ENCODE results near the gene MAD1L1. TPM values are rescaled to one million over a fixed set of nuclear protein-coding genes. Genes with fewer than 3 reads are reported as not detected.

Gene MAD1L1
- polyA plus RNA-seq, 1 experiment = 32.0 TPM

DNA sequence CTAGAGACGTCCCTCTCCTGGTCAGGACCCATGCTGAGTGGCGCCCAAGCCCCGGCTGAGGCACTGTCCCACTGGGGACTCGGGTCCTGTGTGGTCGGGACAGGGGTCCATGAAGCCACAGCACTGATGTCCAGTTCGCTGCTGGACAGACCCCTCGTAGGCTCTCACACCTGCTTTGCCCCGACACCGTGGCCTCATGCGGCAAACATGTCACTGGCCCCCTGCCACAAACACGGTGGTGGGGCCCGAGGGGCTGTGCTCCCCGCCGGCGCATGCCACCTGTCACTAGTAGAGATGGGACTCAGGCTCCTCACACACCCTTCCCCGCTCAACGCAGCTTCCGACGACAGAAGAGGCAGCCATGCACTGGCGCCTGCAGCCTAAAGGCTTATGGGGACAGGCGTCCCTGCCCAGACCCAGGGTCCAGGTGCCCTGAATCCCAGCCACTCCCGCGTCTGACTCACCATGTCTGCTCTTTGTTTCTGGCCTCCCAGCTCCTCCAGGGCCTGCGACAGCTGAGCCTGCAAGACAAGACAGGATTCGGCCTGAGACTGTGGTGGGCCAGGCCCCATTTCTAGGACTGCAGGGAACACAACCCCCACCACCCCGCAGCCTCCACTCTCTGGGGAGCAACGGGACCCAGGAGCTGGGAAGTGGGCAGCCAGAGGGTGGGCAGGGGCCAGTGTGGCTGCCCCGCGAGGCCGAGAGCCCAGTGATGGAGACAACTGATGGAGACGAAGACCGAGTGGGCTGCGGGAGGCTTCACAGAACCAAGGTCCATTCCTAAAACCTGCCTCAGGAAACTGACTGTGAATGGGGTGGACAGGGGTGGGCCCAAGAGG lies 230.9 kb downstream of the MAD1L1 start:
- Histone ChIP-seq H3K4me3 (ENCODE audit: low read depth, low read length) (no peak overlapping the region), H3K27me3 (ENCODE audit: control insufficient read depth, insufficient read depth, low read length) (no peaks in the 10 kb centered on the region), H3K36me3 (ENCODE audit: control insufficient read depth, insufficient read depth, low read length) (peaks cover 5% of the 10 kb centered on the region; the same call in 1 of the 2 replicates)
- TF ChIP-seq, protein P1, sequence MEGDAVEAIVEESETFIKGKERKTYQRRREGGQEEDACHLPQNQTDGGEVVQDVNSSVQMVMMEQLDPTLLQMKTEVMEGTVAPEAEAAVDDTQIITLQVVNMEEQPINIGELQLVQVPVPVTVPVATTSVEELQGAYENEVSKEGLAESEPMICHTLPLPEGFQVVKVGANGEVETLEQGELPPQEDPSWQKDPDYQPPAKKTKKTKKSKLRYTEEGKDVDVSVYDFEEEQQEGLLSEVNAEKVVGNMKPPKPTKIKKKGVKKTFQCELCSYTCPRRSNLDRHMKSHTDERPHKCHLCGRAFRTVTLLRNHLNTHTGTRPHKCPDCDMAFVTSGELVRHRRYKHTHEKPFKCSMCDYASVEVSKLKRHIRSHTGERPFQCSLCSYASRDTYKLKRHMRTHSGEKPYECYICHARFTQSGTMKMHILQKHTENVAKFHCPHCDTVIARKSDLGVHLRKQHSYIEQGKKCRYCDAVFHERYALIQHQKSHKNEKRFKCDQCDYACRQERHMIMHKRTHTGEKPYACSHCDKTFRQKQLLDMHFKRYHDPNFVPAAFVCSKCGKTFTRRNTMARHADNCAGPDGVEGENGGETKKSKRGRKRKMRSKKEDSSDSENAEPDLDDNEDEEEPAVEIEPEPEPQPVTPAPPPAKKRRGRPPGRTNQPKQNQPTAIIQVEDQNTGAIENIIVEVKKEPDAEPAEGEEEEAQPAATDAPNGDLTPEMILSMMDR (IDR thresholded peaks at IDR 0.05; ENCODE audit: insufficient read depth, low read depth, low read length) = no peak
- no peak for DNase-seq (ENCODE audit: low read depth)
- CTCF ChIA-PET = no interaction called here
- POLR2A ChIA-PET = no interaction called here

DNA sequence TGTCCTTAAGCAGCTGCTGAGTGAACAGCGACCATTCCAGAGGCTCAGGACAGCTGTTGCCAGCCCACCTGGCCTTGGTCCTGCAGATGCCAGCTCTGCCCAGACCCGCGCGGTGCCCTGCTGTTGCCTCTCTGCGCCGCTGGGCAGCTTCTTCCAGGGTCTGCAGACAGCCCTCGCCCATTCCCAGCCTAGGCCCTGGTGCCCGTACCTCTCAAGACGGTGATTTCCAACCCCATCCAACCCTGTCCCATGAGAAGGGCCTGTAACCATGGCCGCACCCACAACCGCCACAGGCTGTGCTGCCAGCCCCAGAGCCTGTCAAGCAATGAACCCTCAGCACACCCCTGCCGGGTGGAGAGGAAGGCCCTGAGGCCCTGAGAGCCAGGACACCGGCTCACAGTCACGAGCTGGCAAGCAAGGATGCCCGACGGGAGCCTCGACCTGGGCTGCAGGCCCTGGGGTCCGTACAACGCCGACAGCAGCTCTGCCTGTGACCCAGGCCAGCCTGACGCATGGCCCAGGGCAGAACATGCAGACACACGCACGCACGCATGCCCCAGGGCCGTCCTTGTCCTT lies 231.9 kb downstream of the MAD1L1 start:
- DNase-seq (ENCODE audit: low read depth) = no peak
- CTCF ChIA-PET = no interaction called here
- TF ChIP-seq, protein P1 (IDR thresholded peaks at IDR 0.05; ENCODE audit: insufficient read depth, low read depth, low read length) = no peak
- POLR2A ChIA-PET = no interaction called here
- Histone ChIP-seq H3K27me3 (ENCODE audit: control insufficient read depth, insufficient read depth, low read length) (no peaks in the 10 kb centered on the region), H3K36me3 (ENCODE audit: control insufficient read depth, insufficient read depth, low read length) (peaks cover 5% of the 10 kb centered on the region; the same call in 1 of the 2 replicates), H3K4me3 (ENCODE audit: low read depth, low read length) (no peak overlapping the region)

DNA sequence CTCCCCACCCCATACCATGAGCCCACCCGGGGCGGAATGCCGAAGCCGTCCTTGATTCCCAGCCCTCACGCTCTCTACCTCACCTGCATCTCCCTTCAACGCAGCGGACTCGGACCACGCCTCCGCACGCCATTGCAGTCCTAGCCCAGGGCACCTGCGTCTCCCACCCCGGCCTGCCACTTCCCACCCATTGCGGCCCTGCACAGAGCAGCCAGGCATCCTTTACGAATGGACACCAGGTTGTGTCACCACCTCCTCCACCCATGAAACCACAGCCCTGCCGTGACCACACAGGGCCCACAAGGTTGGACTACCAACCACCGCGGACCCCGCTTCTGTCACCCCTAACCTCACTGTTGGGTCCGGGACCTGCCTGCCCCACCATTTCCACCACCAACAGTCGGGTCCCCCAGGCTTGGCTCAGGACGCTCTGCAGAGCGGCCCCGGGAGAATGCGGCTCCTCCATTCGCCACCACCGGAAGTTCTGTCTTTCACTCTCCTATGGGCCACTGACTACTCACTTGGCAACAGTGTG lies 232.5 kb downstream of the MAD1L1 start:
- H3K36me3 ChIP-seq (ENCODE audit: control insufficient read depth, insufficient read depth, low read length) = peaks cover 5% of the 10 kb centered on the region; the same call in 1 of the 2 replicates
- no peak overlapping the region for H3K4me3 ChIP-seq (ENCODE audit: low read depth, low read length)
- TF ChIP-seq, protein P1 (IDR thresholded peaks at IDR 0.05; ENCODE audit: insufficient read depth, low read depth, low read length) = no peak
- H3K27me3 ChIP-seq (ENCODE audit: control insufficient read depth, insufficient read depth, low read length) = no peaks in the 10 kb centered on the region
- CTCF ChIA-PET = no interaction called here
- DNase-seq (ENCODE audit: low read depth) = no peak
- POLR2A ChIA-PET = no interaction called here

DNA sequence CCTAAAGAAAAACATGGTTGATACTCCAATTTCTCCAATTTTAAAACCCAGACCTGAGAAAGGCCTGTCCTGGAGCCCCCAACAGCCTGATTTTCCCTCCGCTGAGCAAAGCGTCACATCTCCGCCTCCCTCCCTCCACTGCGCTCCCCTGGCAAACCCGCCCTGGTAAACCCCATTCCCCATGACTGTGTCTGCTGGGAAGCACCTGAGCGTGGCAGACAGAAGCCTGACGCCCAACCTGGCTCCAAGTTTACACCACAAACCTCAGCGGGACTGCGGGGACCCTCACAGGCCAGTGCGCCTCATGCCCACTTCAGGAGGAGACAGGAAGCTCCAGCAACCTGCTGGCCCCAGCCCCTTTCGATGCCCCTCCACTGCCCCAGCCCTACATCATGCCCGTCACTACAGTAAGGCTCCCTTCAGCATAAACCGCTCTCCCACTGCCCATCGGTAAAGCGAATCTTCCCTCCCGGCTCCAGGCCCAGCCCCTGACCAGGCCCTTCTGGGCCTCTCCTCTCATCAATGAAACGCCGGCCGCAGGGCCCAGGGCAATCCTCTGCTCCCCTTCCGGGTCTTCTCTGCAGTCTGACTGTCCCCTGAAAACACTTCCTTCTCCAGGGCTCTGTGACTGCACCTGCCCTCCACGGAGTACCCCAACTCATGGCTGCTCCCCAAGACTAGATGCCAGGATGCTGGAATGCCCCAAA lies 233.3 kb downstream of the MAD1L1 start:
- H3K36me3 ChIP-seq (ENCODE audit: control insufficient read depth, insufficient read depth, low read length) = peaks cover 3% of the 10 kb centered on the region; the same call in 1 of the 2 replicates
- POLR2A ChIA-PET = no interaction called here
- CTCF ChIA-PET = no interaction called here
- DNase-seq (ENCODE audit: low read depth) = no peak
- no peaks in the 10 kb centered on the region for H3K27me3 ChIP-seq (ENCODE audit: control insufficient read depth, insufficient read depth, low read length)
- TF ChIP-seq, protein P1 (IDR thresholded peaks at IDR 0.05; ENCODE audit: insufficient read depth, low read depth, low read length) = no peak
- no peak overlapping the region for H3K4me3 ChIP-seq (ENCODE audit: low read depth, low read length)

DNA sequence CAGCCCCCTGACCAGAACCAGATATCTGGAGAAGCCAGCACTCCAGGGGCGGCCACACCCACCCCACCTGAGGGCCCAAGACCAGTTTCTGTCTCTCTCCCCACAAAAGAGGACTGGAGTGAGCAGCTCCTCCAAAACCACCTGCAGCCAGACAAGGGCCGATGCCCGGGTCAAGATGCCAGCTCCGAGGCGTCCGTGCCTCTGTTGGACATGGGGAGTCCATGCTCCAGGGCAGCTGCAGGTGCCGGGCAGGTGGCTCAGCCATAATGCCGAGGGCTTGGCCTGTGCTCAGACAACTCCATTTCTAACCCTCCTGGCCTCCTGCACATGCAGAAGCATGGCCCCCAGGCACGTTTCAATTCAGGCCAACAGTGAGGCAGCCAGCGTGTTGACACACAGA lies 234.6 kb downstream of the MAD1L1 start:
- CTCF ChIA-PET = interaction anchor here (0.6 to 1.5 kb wide), 2 partner anchors 10 to 14 kb away, joined by 3 to 5 read pairs; no protein-coding TSS in a partner anchor
- H3K36me3 ChIP-seq (ENCODE audit: control insufficient read depth, insufficient read depth, low read length) = peaks cover 2% of the 10 kb centered on the region; the same call in 1 of the 2 replicates
- TF ChIP-seq, protein P1 (IDR thresholded peaks at IDR 0.05; ENCODE audit: insufficient read depth, low read depth, low read length) = no peak
- no peaks in the 10 kb centered on the region for H3K27me3 ChIP-seq (ENCODE audit: control insufficient read depth, insufficient read depth, low read length)
- no peak for DNase-seq (ENCODE audit: low read depth)
- H3K4me3 ChIP-seq (ENCODE audit: low read depth, low read length) = no peak overlapping the region
- POLR2A ChIA-PET = no interaction called here
